ENCODE measurements around the gene PRC1. TPM values are rescaled to one million over a fixed set of nuclear protein-coding genes. Genes with fewer than 3 reads are reported as not detected.

PRC1 gene
- total RNA-seq, 1 donor from 2014 or later, result 284 TPM

DNA sequence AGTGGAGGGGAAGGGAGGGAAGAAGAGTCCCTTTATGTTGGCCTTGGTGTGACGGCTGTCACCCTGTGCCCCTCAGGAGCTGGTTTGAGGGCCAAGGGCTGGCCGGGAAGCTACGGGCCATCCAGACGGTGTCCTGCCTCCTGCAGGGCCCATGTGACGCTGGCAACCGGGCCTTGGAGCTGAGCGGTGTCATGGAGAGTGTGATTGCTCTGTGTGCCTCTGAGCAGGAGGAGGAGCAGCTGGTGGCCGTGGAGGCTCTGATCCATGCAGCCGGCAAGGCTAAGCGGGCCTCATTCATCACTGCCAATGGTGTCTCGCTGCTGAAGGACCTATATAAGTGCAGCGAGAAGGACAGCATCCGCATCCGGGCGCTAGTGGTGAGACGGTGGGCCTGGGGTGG, 47.8 kb downstream of the PRC1 start:
- no peaks in the 10 kb centered on the region for H3K79me2 ChIP-seq (ENCODE audit: low read depth)
- no peaks in the 10 kb centered on the region for H3K9me3 ChIP-seq (ENCODE audit: low read depth)
- H3K36me3 ChIP-seq, result no peaks in the 10 kb centered on the region
- Mint-ChIP-seq H3K4me3 (no peak overlapping the region), H3K36me3 (peaks cover 22% of the 10 kb centered on the region), H3K27ac (no peak overlapping the region), H3K9me3 (no peaks in the 10 kb centered on the region), H3K27me3 (ENCODE audit: insufficient read depth, low read depth) (peaks cover 10% of the 10 kb centered on the region), H3K4me1 (no peaks in the 10 kb centered on the region)
- no peak for DNase-seq (ENCODE audit: low spot score)
- H2AFZ ChIP-seq (replicated peaks), result no peak overlapping the region
- H3K9ac ChIP-seq, result no peak overlapping the region
- H3K27me3 ChIP-seq, result no peaks in the 10 kb centered on the region
- no peaks in the 10 kb centered on the region for H4K20me1 ChIP-seq (ENCODE audit: low read depth)
- no peak overlapping the region for H3K4me3 ChIP-seq
- no peak overlapping the region for H3K4me2 ChIP-seq
- no peak overlapping the region for H3K27ac ChIP-seq
- no peaks in the 10 kb centered on the region for H3K4me1 ChIP-seq
- no peak for TF ChIP-seq EZH2 (IDR thresholded peaks at IDR 0.05)
- TF ChIP-seq, protein P1, sequence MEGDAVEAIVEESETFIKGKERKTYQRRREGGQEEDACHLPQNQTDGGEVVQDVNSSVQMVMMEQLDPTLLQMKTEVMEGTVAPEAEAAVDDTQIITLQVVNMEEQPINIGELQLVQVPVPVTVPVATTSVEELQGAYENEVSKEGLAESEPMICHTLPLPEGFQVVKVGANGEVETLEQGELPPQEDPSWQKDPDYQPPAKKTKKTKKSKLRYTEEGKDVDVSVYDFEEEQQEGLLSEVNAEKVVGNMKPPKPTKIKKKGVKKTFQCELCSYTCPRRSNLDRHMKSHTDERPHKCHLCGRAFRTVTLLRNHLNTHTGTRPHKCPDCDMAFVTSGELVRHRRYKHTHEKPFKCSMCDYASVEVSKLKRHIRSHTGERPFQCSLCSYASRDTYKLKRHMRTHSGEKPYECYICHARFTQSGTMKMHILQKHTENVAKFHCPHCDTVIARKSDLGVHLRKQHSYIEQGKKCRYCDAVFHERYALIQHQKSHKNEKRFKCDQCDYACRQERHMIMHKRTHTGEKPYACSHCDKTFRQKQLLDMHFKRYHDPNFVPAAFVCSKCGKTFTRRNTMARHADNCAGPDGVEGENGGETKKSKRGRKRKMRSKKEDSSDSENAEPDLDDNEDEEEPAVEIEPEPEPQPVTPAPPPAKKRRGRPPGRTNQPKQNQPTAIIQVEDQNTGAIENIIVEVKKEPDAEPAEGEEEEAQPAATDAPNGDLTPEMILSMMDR (IDR thresholded peaks at IDR 0.05), result no peak
- no peak for TF ChIP-seq EZH2phosphoT487 (IDR thresholded peaks at IDR 0.05)
- no peaks in the 10 kb centered on the region for H3F3A ChIP-seq (ENCODE audit: low read depth)

GRCh38 chr15:90945091-90945490, 49.2 kb downstream of the PRC1 start:
- TF ChIP-seq, protein P1 (IDR thresholded peaks at IDR 0.05), result no peak
- TF ChIP-seq EZH2phosphoT487 (IDR thresholded peaks at IDR 0.05) (no peak), EZH2 (IDR thresholded peaks at IDR 0.05) (no peak)
- Histone ChIP-seq H3K79me2 (ENCODE audit: low read depth) (no peaks in the 10 kb centered on the region), H2AFZ (replicated peaks) (no peak overlapping the region), H3K9ac (no peak overlapping the region), H3K36me3 (no peaks in the 10 kb centered on the region), H3K9me3 (ENCODE audit: low read depth) (no peaks in the 10 kb centered on the region), H3F3A (ENCODE audit: low read depth) (no peaks in the 10 kb centered on the region), H3K4me1 (no peaks in the 10 kb centered on the region), H3K27me3 (no peaks in the 10 kb centered on the region), H3K4me2 (no peak overlapping the region), H4K20me1 (ENCODE audit: low read depth) (no peaks in the 10 kb centered on the region), H3K27ac (no peak overlapping the region), H3K4me3 (no peak overlapping the region)
- no peak overlapping the region for H3K4me3 Mint-ChIP-seq
- H3K27me3 Mint-ChIP-seq (ENCODE audit: insufficient read depth, low read depth), result peaks cover 13% of the 10 kb centered on the region
- no peaks in the 10 kb centered on the region for H3K9me3 Mint-ChIP-seq
- H3K4me1 Mint-ChIP-seq, result no peaks in the 10 kb centered on the region
- DNase-seq (ENCODE audit: low spot score), result no peak
- peaks cover 25% of the 10 kb centered on the region for H3K36me3 Mint-ChIP-seq
- H3K27ac Mint-ChIP-seq, result no peak overlapping the region

- DNase-seq (ENCODE audit: low spot score), result no peak
- Histone ChIP-seq H3K79me2 (ENCODE audit: low read depth) (no peaks in the 10 kb centered on the region), H2AFZ (replicated peaks) (no peak overlapping the region), H3K27ac (no peak overlapping the region), H3K27me3 (no peaks in the 10 kb centered on the region), H3K36me3 (no peaks in the 10 kb centered on the region), H3K4me1 (no peaks in the 10 kb centered on the region), H3K9me3 (ENCODE audit: low read depth) (no peaks in the 10 kb centered on the region), H3K9ac (no peak overlapping the region), H4K20me1 (ENCODE audit: low read depth) (no peaks in the 10 kb centered on the region), H3F3A (ENCODE audit: low read depth) (no peaks in the 10 kb centered on the region), H3K4me2 (no peak overlapping the region), H3K4me3 (no peak overlapping the region)
- Mint-ChIP-seq H3K36me3 (peaks cover 26% of the 10 kb centered on the region), H3K4me1 (no peaks in the 10 kb centered on the region), H3K9me3 (no peaks in the 10 kb centered on the region), H3K27me3 (ENCODE audit: insufficient read depth, low read depth) (peaks cover 6% of the 10 kb centered on the region), H3K4me3 (no peak overlapping the region), H3K27ac (no peak overlapping the region)
- TF ChIP-seq EZH2 (IDR thresholded peaks at IDR 0.05), result no peak
- TF ChIP-seq EZH2phosphoT487 (IDR thresholded peaks at IDR 0.05), result no peak
- TF ChIP-seq, protein P1 (IDR thresholded peaks at IDR 0.05), result no peak
Measured at GRCh38 chr15:90942354-90943120, 51.8 kb downstream of the PRC1 start.

All from neural progenitor cell (in vitro differentiated cells).